NB4 (cell line): ENCODE measurements around the gene VAC14.

Experiments used
- DNase-seq: peaks from one replicate; pipeline ENCODE4 v3.0.0; 2010; ENCODE audit warnings: low read depth
- H3K4me3 ChIP-seq: one replicate; pipeline ENCODE4 v1.5.1; 2011; ENCODE audit warnings: mild to moderate bottlenecking, low read depth, low read length, moderate library complexity
- MYC ChIP-seq: IDR thresholded peaks from 2 replicates; pipeline ENCODE4 v1.6.1; 2011; ENCODE audit warnings: low read depth, low read length
- POLR2A ChIP-seq: IDR thresholded peaks from 2 replicates; pipeline ENCODE4 v1.6.1; 2011; ENCODE audit warnings: mild to moderate bottlenecking; ENCODE audit not compliant: insufficient read length; ENCODE audit errors: extremely low read depth
- TF ChIP-seq, protein P1 (sequence below): IDR thresholded peaks from one replicate; pipeline ENCODE4 v1.5.1; 2012; ENCODE audit warnings: low read depth, low read length
- TF ChIP-seq, protein P2 (sequence below): IDR thresholded peaks from 2 replicates; pipeline ENCODE4 v1.6.1; 2011; ENCODE audit warnings: low read depth, low read length

The VAC14 gene

DNA sequence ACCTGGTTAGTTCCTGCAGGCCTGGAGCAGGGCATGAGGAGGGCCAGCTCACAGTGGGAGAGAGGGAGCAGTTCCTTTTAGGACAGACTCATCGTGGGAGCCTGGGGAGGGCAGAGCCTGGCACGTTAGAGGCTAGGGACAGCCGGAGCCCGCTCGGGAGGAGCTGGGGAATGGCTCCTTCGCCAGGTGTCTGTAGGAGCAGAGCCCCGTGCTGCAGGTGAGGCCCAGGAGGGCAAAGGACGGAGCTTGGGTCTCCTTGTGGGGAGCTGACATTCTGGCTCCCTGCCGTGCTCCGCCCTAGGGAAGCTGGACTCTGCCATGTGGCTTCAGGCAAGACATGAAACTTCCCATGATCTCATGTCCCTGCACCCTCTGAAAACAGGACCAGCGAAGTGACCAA is 96.4 kb downstream of the VAC14 start:
- DNase-seq: no peak
- no peak overlapping the region for H3K4me3 ChIP-seq
- TF ChIP-seq POLR2A (no peak), MYC (no peak)
- TF ChIP-seq, protein P1, sequence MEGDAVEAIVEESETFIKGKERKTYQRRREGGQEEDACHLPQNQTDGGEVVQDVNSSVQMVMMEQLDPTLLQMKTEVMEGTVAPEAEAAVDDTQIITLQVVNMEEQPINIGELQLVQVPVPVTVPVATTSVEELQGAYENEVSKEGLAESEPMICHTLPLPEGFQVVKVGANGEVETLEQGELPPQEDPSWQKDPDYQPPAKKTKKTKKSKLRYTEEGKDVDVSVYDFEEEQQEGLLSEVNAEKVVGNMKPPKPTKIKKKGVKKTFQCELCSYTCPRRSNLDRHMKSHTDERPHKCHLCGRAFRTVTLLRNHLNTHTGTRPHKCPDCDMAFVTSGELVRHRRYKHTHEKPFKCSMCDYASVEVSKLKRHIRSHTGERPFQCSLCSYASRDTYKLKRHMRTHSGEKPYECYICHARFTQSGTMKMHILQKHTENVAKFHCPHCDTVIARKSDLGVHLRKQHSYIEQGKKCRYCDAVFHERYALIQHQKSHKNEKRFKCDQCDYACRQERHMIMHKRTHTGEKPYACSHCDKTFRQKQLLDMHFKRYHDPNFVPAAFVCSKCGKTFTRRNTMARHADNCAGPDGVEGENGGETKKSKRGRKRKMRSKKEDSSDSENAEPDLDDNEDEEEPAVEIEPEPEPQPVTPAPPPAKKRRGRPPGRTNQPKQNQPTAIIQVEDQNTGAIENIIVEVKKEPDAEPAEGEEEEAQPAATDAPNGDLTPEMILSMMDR: no peak

DNA sequence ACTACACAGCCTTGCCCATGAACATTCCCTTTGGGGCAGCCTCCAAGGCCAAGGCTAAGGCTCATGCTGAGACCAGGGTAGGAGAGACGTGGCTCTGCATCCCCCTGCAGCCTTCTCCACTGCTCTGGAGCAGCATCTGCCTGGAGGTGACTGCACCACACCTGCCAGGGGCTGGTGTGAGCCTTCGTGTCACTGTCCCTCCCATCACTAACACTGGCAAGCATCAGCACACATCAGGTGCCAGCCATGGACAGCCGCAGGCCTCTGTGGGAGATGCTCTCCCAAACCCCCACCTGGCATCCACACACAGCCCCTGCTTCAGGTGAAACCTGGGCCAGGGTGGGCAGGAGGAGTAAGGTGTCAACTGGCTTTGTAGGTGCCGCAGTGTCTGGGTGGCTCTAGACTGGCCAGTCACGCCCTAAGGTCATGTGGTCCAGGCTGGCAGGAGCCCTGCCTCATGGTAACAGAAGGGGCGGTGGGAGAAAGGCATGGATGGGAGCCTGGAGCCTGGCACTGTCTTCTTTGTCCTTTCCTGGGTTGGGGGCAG is 97.0 kb downstream of the VAC14 start:
- TF ChIP-seq POLR2A (no peak), MYC (no peak)
- TF ChIP-seq, protein P2, sequence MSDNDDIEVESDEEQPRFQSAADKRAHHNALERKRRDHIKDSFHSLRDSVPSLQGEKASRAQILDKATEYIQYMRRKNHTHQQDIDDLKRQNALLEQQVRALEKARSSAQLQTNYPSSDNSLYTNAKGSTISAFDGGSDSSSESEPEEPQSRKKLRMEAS: no peak
- TF ChIP-seq, protein P1: no peak
- DNase-seq: no peak
- no peak overlapping the region for H3K4me3 ChIP-seq

DNA sequence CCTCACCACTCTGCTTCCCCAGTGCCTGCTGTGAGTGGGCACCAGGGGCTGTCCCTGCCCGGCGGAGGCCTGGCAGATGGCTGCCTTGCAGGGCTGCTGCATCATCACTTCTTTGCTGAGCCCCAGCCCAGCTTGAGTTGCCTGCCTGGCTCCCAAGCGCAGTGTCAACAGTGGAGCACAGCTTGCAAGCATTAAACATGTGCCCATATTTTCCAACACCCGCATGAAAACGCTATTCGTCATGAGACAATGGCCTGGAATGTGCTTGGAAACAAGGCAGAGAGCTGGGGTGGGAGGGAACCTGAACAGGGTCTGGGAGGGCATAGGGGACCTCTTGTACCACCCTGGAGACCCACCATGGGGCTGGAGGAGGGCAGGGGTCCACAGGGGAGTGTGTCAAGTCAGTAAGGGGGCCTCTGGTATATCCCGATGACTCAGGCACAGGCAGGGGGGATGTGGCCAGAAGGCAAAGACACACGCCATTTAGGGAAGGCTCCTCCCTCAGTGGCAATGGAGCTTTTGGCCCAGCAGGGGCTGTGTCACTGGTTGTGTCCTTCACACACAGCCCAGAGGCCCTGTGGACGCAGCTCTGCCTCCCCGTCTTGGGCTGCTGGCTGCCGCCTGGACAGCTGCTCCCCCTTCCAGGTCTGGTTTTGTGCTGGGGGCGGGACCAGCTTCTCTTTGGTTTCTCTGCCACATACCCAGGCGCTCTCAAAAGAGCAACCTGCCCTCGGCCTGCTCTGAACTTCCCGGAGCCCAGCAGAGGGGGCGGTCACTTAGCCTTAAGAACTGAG is 97.7 kb downstream of the VAC14 start:
- TF ChIP-seq, protein P1: peak; percentile 47
- TF ChIP-seq MYC: no peak
- peak; percentile 86 for DNase-seq
- H3K4me3 ChIP-seq: no peak overlapping the region

DNA sequence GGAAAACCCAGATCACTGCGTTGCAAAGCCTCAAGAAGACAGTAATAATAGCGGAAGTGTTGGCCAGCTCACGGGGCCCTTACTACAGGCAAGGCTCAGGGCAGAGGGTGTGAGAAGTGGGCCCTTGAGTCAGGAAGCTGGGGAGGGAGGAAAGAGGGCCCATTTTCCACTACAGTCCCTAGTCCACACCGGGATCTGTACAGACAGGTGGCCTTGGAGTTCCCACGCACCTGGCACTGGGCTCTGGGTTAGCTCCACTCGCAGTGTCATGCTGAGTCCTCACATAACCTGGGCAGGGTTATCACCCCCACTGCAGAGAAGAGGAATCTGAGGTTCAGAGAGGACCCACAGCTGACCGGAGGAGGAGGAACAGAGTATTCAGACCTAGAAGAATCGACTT is 98.3 kb downstream of the VAC14 start:
- DNase-seq: no peak
- H3K4me3 ChIP-seq: no peak overlapping the region
- TF ChIP-seq MYC (no peak), POLR2A (no peak)
- TF ChIP-seq, protein P2: no peak
- TF ChIP-seq, protein P1: no peak

DNA sequence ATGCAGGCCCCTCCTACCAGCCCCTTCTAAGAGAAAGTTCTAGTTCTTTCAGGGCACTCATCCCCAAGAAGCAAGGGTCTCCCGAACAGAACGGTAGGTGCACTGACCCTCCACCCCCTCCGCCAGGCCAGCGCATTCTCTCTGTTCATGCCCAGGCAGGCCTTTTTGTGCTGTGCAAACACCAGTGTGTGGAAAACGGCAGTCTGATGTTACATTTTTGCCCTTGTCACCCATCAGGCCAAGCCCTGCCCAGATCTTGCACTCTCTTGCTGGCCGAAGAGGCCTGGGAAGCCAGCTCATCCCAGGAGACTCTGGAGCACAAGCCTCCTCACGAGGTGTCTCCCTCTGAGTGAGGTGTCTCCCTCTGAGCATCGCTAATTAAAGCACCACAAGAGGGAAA is 99.0 kb downstream of the VAC14 start:
- TF ChIP-seq, protein P2: no peak
- TF ChIP-seq, protein P1: no peak
- no peak for TF ChIP-seq MYC
- TF ChIP-seq POLR2A: no peak
- no peak for DNase-seq
- H3K4me3 ChIP-seq: no peak overlapping the region

DNA sequence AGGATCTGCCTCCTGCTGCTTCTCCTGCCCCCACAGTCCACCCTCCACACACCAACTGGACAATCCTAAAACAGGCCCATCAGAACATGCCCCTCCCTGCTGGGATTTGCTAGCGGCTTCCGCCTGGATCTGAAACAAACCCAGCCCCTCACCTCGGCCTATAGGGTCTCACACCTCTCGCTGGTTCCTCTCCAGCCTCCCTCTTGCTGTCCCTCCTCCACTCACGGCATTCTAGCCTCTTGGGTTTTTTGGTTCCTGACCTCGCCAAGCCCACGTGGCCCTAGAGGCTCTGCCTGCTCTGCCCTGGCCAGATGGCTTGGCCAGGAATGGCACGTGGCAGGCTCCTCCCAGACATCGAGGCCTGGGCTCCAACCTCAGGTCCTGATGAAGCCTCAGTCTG is 99.4 kb downstream of the VAC14 start:
- H3K4me3 ChIP-seq: no peak overlapping the region
- TF ChIP-seq POLR2A (no peak), MYC (no peak)
- TF ChIP-seq, protein P2: no peak
- TF ChIP-seq, protein P1: no peak
- DNase-seq: no peak
